ENCODE data around the gene BIN1. TPM values are rescaled to one million over a fixed set of nuclear protein-coding genes. Genes with fewer than 3 reads are reported as not detected.

BIN1 gene
- total RNA-seq, 2 experiments from 2014 or later, result 95.2 to 102 TPM

- H3K9me3 Mint-ChIP-seq, result peaks cover 2% of the 10 kb centered on the region
- ChIA-PET CTCF (interaction anchor here (1.5 kb wide), 1 partner anchor 83 kb away, joined by 4 read pairs; no protein-coding TSS in a partner anchor), POLR2A (no interaction called here)
- TF ChIP-seq CTCF (IDR thresholded peaks at IDR 0.05), result no peak
- DNase-seq (no peak), ATAC-seq (no peak)
- H3K27me3 Mint-ChIP-seq, result peaks cover 1% of the 10 kb centered on the region
- no peaks in the 10 kb centered on the region for H3K4me1 Mint-ChIP-seq (ENCODE audit: low read depth)
- intact Hi-C loops (cut with micrococcal nuclease), result no loop called here
- H3K36me3 Mint-ChIP-seq (ENCODE audit: low read depth), result no peaks in the 10 kb centered on the region
- no peak overlapping the region for H3K4me3 Mint-ChIP-seq
- no peak overlapping the region for H3K27ac Mint-ChIP-seq
These were observed 44.0 kb upstream of the BIN1 start for GRCh38 chr2:127150996-127151395.

GRCh38 chr2:127149384-127149783 lies 42.4 kb upstream of the BIN1 start:
- intact Hi-C loops (cut with micrococcal nuclease), result no loop called here
- ATAC-seq, result no peak
- no peaks in the 10 kb centered on the region for H3K36me3 Mint-ChIP-seq (ENCODE audit: low read depth)

GRCh38 chr2:127146820-127147502 lies 40.0 kb upstream of the BIN1 start:
- ChIA-PET CTCF (no interaction called here), POLR2A (no interaction called here)
- Mint-ChIP-seq H3K9me3 (peaks cover 2% of the 10 kb centered on the region), H3K4me3 (no peak overlapping the region), H3K36me3 (ENCODE audit: low read depth) (no peaks in the 10 kb centered on the region), H3K4me1 (ENCODE audit: low read depth) (peaks cover 2% of the 10 kb centered on the region), H3K27me3 (no peaks in the 10 kb centered on the region), H3K27ac (no peak overlapping the region)
- intact Hi-C loops (cut with micrococcal nuclease), result no loop called here
- TF ChIP-seq CTCF (IDR thresholded peaks at IDR 0.05), result no peak
- ATAC-seq (no peak), DNase-seq (no peak)

More at GRCh38 chr2:127149384-127149783, 42.4 kb upstream of the BIN1 start:
- CTCF ChIA-PET, result interaction anchor here (1.4 kb wide), 1 partner anchor 18 kb away, joined by 5 read pairs; no protein-coding TSS in a partner anchor
- DNase-seq, result no peak
- no peak overlapping the region for H3K4me3 Mint-ChIP-seq
- POLR2A ChIA-PET, result no interaction called here
- no peak for TF ChIP-seq CTCF (IDR thresholded peaks at IDR 0.05)
- H3K4me1 Mint-ChIP-seq (ENCODE audit: low read depth), result peaks cover 2% of the 10 kb centered on the region
- no peak overlapping the region for H3K27ac Mint-ChIP-seq
- H3K27me3 Mint-ChIP-seq, result peaks cover 1% of the 10 kb centered on the region
- H3K9me3 Mint-ChIP-seq, result peaks cover 2% of the 10 kb centered on the region

GRCh38 chr2:127146071-127146725 lies 39.2 kb upstream of the BIN1 start:
- H3K4me1 Mint-ChIP-seq (ENCODE audit: low read depth), result peaks cover 2% of the 10 kb centered on the region

More at GRCh38 chr2:127146071-127146725, 39.2 kb upstream of the BIN1 start:
- no peaks in the 10 kb centered on the region for H3K36me3 Mint-ChIP-seq (ENCODE audit: low read depth)
- DNase-seq (no peak), ATAC-seq (no peak)
- TF ChIP-seq CTCF (IDR thresholded peaks at IDR 0.05), result no peak
- H3K9me3 Mint-ChIP-seq, result no peaks in the 10 kb centered on the region
- H3K27me3 Mint-ChIP-seq, result no peaks in the 10 kb centered on the region
- ChIA-PET CTCF (interaction anchor here (1.4 kb wide), 1 partner anchor 14 kb away, joined by 3 read pairs; no protein-coding TSS in a partner anchor), POLR2A (no interaction called here)
- intact Hi-C loops (cut with micrococcal nuclease), result no loop called here
- H3K27ac Mint-ChIP-seq, result no peak overlapping the region
- H3K4me3 Mint-ChIP-seq, result no peak overlapping the region
